SK-N-MC (cell line): ENCODE data around the gene SRRM4.

Experiments used
- EZH2 ChIP-seq: fragments of 200-600 bp; sonication (generic); IDR thresholded peaks from one replicate; pipeline ENCODE4 v1.6.1; 2017; ENCODE audit warnings: antibody characterized with exemption
- FOXP2 ChIP-seq: optimal IDR thresholded peaks from 2 replicates; pipeline ENCODE3; 2011; ENCODE audit warnings: mild to moderate bottlenecking, moderate library complexity; ENCODE audit not compliant: insufficient read depth; ENCODE audit errors: extremely low read length, control extremely low read depth
- POLR2AphosphoS5 ChIP-seq: IDR thresholded peaks from 2 replicates; pipeline ENCODE4 v1.6.1; 2012; ENCODE audit warnings: mild to moderate bottlenecking, low read depth, low read length, borderline replicate concordance

DNA sequence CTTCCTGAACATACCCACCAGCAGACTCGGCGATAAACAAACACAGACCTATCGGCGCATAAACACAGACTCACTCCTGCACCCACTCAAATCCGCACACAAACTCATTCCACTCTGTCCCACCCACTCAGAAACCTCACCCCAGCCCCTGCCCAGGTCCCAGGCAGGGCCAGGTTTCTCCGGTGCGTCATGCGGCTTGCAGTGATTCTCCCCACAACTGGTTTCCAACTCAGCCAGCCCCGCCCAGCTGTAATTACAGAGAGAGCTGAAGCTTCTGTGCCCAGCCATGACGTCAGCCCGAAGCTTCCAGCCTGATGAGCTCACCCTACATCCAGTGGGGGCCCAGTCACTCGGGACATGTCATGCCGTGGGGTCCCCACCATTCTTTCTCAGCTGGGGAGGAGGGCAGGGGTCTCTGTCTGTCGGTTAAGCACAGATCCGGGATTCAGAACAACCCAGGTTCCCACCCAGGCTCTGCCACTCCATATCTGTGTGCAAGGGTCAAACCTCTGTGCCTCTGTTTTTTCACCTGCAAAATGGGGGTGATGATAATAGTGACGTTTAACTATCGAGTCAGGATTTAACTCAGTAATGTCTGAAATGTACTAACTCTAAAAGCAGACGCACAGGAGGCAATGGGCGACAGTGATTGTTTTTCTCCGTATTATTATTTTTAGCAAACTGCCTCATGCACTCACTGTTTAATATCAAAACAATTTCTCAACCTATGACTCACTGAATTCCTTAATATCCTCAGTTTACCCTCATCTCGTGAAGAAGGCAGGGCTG lies 195.1 kb downstream of the SRRM4 start:
- TF ChIP-seq POLR2AphosphoS5 (no peak), EZH2 (no peak), FOXP2 (no peak)
